Loucy (cell line): ENCODE data around the gene IGFBP2.

ENCODE experiments used
- H2AFZ ChIP-seq: fragments of 200-600 bp; sonication (generic); 2 replicates; pipeline ENCODE4 v1.6.0; 2016; ENCODE audit warnings: antibody characterized with exemption, mild to moderate bottlenecking, low read length, moderate library complexity
- H3F3A ChIP-seq: fragments of 200-600 bp; 2 replicates; pipeline ENCODE4 v1.6.0; 2016; ENCODE audit warnings: antibody characterized with exemption, low read depth, mild to moderate bottlenecking
- H3K27me3 ChIP-seq: fragments of 200-600 bp; sonication (generic); 2 replicates; pipeline ENCODE4 v1.6.1; 2014; ENCODE audit warnings: low read length, mild to moderate bottlenecking; ENCODE audit not compliant: insufficient read depth, poor library complexity, severe bottlenecking
- H3K36me3 ChIP-seq: fragments of 200-600 bp; sonication (generic); 2 replicates; pipeline ENCODE4 v1.6.1; 2016; ENCODE audit warnings: low read length; ENCODE audit not compliant: insufficient read depth
- H3K4me1 ChIP-seq: fragments of 200-600 bp; sonication (generic); 2 replicates; pipeline ENCODE4 v1.5.1; 2014; ENCODE audit warnings: low read length, mild to moderate bottlenecking; ENCODE audit not compliant: insufficient read depth, poor library complexity, severe bottlenecking
- H3K4me2 ChIP-seq: fragments of 200-600 bp; sonication (generic); 2 replicates; pipeline ENCODE4 v1.6.0; 2014; ENCODE audit warnings: antibody characterized with exemption, low read length, low read depth, mild to moderate bottlenecking; ENCODE audit not compliant: poor library complexity, severe bottlenecking
- H3K4me3 ChIP-seq: fragments of 200-600 bp; sonication (generic); 2 replicates; pipeline ENCODE4 v1.5.1; 2014; ENCODE audit warnings: low read length, mild to moderate bottlenecking, mixed read lengths; ENCODE audit not compliant: poor library complexity, severe bottlenecking
- H3K79me2 ChIP-seq: fragments of 200-600 bp; sonication (generic); 2 replicates; pipeline ENCODE4 v1.6.1; 2014; ENCODE audit warnings: low read length; ENCODE audit not compliant: insufficient read depth
- H3K9ac ChIP-seq: fragments of 200-600 bp; sonication (generic); 2 replicates; pipeline ENCODE4 v1.6.0; 2014; ENCODE audit warnings: mild to moderate bottlenecking, low read depth, low read length, moderate library complexity; ENCODE audit not compliant: poor library complexity, severe bottlenecking
- H3K9me2 ChIP-seq: fragments of 200-600 bp; sonication (generic); replicated peaks from 2 replicates; pipeline ENCODE4 v1.6.1; 2016; ENCODE audit warnings: low read depth, low read length, mixed read lengths
- H3K9me3 ChIP-seq: fragments of 200-600 bp; sonication (generic); 2 replicates; pipeline ENCODE4 v1.6.1; 2014; ENCODE audit warnings: mild to moderate bottlenecking, antibody characterized with exemption, low read length, low read depth; ENCODE audit not compliant: insufficient read depth
- H4K20me1 ChIP-seq: fragments of 200-600 bp; sonication (generic); 2 replicates; pipeline ENCODE4 v1.6.0; 2014; ENCODE audit warnings: antibody characterized with exemption, low read length, mild to moderate bottlenecking; ENCODE audit not compliant: insufficient read depth, poor library complexity, severe bottlenecking
- CTCF ChIP-seq: fragments of 200-600 bp; sonication (generic); conservative IDR thresholded peaks from 2 replicates; pipeline ENCODE4 v1.5.1; 2014; ENCODE audit warnings: mild to moderate bottlenecking, antibody characterized with exemption, low read length
- EZH2phosphoT487 ChIP-seq: fragments of 200-600 bp; IDR thresholded peaks from 2 replicates; pipeline ENCODE4 v1.6.1; 2018; ENCODE audit warnings: antibody characterized with exemption, mild to moderate bottlenecking, moderate library complexity, borderline replicate concordance

IGFBP2 gene

GRCh38 chr2:216692636-216693413 lies 59.6 kb downstream of the IGFBP2 start:
- peak overlapping the region; percentile 53 for H3K9ac ChIP-seq
- H3K9me2 ChIP-seq = no peaks in the 10 kb centered on the region
- H3K4me2 ChIP-seq = peak overlapping the region; percentile 89
- H3K4me3 ChIP-seq = peak overlapping the region; percentile 87
- H2AFZ ChIP-seq = peak overlapping the region; percentile 97
- H3F3A ChIP-seq = peaks cover 3% of the 10 kb centered on the region; the same call in 1 of the 2 replicates
- H3K36me3 ChIP-seq = no peaks in the 10 kb centered on the region
- H3K9me3 ChIP-seq = no peaks in the 10 kb centered on the region
- peaks cover 9% of the 10 kb centered on the region for H3K27me3 ChIP-seq
- H3K79me2 ChIP-seq = no peaks in the 10 kb centered on the region
- no peak for TF ChIP-seq EZH2phosphoT487
- TF ChIP-seq CTCF = no peak
- H4K20me1 ChIP-seq = no peaks in the 10 kb centered on the region
- H3K4me1 ChIP-seq = peaks cover 39% of the 10 kb centered on the region

- no peaks in the 10 kb centered on the region for H3K79me2 ChIP-seq
- peaks cover 39% of the 10 kb centered on the region for H3K4me1 ChIP-seq
- H3K36me3 ChIP-seq = no peaks in the 10 kb centered on the region
- H3K4me3 ChIP-seq = peak overlapping the region; percentile 87
- H4K20me1 ChIP-seq = no peaks in the 10 kb centered on the region
- peaks cover 9% of the 10 kb centered on the region for H3K27me3 ChIP-seq
- H3K4me2 ChIP-seq = peak overlapping the region; percentile 89
- no peaks in the 10 kb centered on the region for H3K9me2 ChIP-seq
- TF ChIP-seq EZH2phosphoT487 = no peak
- TF ChIP-seq CTCF = no peak
- H2AFZ ChIP-seq = peak overlapping the region; percentile 97; the same call in 1 of the 2 replicates
- no peaks in the 10 kb centered on the region for H3K9me3 ChIP-seq
- peaks cover 3% of the 10 kb centered on the region; the same call in 1 of the 2 replicates for H3F3A ChIP-seq
- peak overlapping the region; percentile 53 for H3K9ac ChIP-seq
Measured at GRCh38 chr2:216693414-216694080, 60.3 kb downstream of the IGFBP2 start.

- Histone ChIP-seq H3K4me3 (peak overlapping the region; percentile 87), H3K4me2 (peak overlapping the region; percentile 89), H3K36me3 (no peaks in the 10 kb centered on the region), H3K9ac (peak overlapping the region; percentile 45), H3K9me2 (no peaks in the 10 kb centered on the region), H3K27me3 (peaks cover 9% of the 10 kb centered on the region), H4K20me1 (no peaks in the 10 kb centered on the region), H2AFZ (peak overlapping the region; percentile 97), H3K79me2 (no peaks in the 10 kb centered on the region), H3K4me1 (peaks cover 39% of the 10 kb centered on the region), H3F3A (peaks cover 3% of the 10 kb centered on the region; the same call in 1 of the 2 replicates), H3K9me3 (no peaks in the 10 kb centered on the region)
- TF ChIP-seq EZH2phosphoT487 = no peak
- TF ChIP-seq CTCF = peak; percentile 13; the same call in 1 of the 2 replicates
Measured at GRCh38 chr2:216694082-216694825, 61.0 kb downstream of the IGFBP2 start.
